Vagina (tissue), 2 donors: ENCODE results near the gene DDX18.

ENCODE experiments used
- CTCF ChIP-seq, 3 experiments: fragments of 450-650 bp in 2 of 3; fragments of 200-600 bp in 1 of 3; sonication (generic) in 1 of 3; IDR thresholded peaks; one replicate each; pipeline ENCODE4 v1.5.1; 2017 to 2019; ENCODE audit warnings: antibody characterized with exemption in 3 of 3, mild to moderate bottlenecking in 2 of 3, moderate library complexity in 2 of 3
- POLR2A ChIP-seq, 2 donors: fragments of 450-650 bp; IDR thresholded peaks; one replicate each; pipeline ENCODE4 v1.6.1; 2017; ENCODE audit warnings: antibody characterized with exemption in 2 of 2, mild to moderate bottlenecking in 2 of 2, moderate library complexity in 2 of 2

- TF ChIP-seq CTCF (IDR thresholded peaks at IDR 0.05) = no peak
- no peak for TF ChIP-seq POLR2A (IDR thresholded peaks at IDR 0.05)
These were observed 43.8 kb downstream of the DDX18 start for GRCh38 chr2:117858336-117858735.
